Vein endothelial cell (primary cell): ENCODE measurements around the gene CACNB1. TPM values are rescaled to one million over a fixed set of nuclear protein-coding genes. Genes with fewer than 3 reads are reported as not detected.

Source experiments
- total RNA-seq: library from RNA; depleted of rRNA; stranded (reverse); fragments of >200 nt; gene quantifications from 2 replicates; pipeline ENCODE4 v1.2.3, GENCODE V29; 2012

CACNB1 gene
- total RNA-seq: 3.9 and 6.7 TPM in 2 replicates

DNA sequence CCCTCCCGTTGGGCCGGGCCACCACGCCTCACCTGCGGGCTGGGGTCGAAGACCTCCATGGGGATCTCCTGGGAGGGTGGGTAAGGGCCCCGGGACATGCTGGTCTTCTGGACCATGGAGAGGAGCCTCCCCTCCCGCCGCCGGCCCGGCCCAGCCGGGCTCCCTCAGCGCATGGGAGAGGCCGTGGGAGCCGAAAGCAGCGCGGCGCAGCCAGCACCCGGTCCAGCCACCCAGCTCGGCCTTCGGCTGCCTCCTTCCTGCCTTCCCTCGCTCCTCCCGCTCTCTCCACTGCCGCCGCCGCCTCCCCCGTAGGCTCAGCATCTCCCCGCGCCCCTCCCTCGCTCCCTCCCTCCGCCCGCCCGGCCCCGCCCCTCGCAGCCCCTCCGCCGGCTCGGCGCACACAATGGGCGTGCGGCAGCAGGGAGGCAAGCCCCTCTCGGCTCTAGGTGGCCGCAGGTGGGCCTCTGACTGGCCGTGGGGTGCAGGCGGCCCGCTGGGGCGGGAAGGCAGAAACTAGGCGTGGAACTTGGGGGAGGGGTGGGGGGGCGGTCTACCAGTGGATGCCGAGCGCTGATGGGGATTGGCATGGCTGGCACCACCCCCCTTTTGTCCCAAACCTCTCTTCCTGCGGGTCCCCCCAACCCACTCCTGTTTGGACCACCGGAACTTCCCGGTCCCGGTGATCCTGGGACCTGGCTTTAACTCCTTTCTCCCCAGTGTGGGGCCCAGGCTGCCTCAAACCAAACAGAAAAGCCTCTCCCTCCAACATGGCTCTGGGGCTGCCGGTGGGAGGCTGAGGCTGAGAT lies at the start of gene CACNB1:
CACNB1 (minus strand) TSS at position 290 of the 806 bp plus-strand sequence; CDS start at position 116, 174 bp downstream.

GRCh38 chr17:39225308-39225958 lies 28.0 kb upstream of the CACNB1 start, which contains the start of gene STAC2:
Gene STAC2 (minus strand): TSS chr17:39225945. CDS start chr17:39225502, 443 bp downstream.

GRCh38 chr17:39200070-39200879 lies 2.8 kb upstream of the CACNB1 start, which contains the start of gene RPL19:
Gene RPL19 (plus strand): TSS chr17:39200283. CDS start chr17:39200345, 62 bp downstream.

GRCh38 chr17:39165841-39166349 lies 31.6 kb downstream of the CACNB1 start, which contains the start of gene ARL5C:
Gene ARL5C (minus strand): TSS chr17:39166161. CDS start chr17:39165760, 401 bp downstream.

DNA sequence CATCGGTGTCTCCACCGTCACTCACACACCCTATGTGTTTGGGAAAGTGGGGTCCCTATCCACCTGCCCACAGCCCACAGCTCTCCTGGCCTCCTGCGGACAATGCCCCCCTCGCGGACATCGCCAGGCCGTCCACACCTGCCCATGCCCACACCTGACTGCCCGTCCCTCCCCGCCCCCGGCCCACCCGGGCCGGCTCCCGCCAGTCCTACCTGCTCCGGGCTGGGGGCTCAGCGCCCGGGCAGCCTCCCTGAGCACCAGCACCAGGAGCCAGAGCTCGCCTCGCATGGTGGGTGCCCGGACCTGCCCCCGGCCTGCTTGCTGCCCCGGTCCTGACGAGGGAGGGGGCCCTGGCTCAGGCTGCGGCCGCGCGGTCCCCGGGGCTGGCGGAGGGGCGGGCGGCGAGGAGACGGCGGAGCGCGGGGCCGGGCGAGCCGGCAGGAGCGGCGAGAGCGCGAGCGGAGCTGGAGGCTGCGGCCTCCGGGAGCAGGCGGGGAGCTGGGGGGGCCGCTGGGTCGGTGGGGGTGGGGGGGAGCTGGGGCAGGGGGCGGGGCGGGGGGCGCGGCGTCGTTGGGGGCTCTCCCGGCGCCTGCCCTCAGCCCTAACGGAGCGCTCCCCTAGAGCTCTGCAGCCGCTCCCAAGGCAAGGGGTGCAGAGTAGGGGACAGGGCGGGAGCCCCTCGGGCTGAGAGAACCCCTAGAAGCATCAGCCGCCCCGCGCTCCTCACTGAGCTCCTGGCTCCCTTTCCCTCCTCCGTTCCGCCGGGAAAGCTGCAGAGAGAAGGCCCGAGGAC lies 46.1 kb downstream of the CACNB1 start, which contains the start of gene PLXDC1:
PLXDC1 (minus strand) TSS at position 488 of the 793 bp plus-strand sequence; CDS start at position 288, 200 bp downstream.

Other genes with a start within 250 kb of the CACNB1 start
- gene FBXO47, start 230.3 kb downstream of the CACNB1 start, total RNA-seq: not detected in 2 replicates
- gene PLXDC1, start 46.0 kb downstream of the CACNB1 start, total RNA-seq: not detected in 2 replicates
- not detected in 2 replicates for gene ARL5C, start 31.5 kb downstream of the CACNB1 start, total RNA-seq
- gene RPL19, start 2.6 kb upstream of the CACNB1 start, total RNA-seq: 1,567 and 1,657 TPM in 2 replicates
- not detected in 2 replicates for gene STAC2, start 28.3 kb upstream of the CACNB1 start, total RNA-seq
- 16.0 and 19.8 TPM in 2 replicates for gene FBXL20, start 204.0 kb upstream of the CACNB1 start, total RNA-seq